Measurements from ENCODE around the gene LAD1. TPM values are rescaled to one million over a fixed set of nuclear protein-coding genes. Genes with fewer than 3 reads are reported as not detected.

LAD1 gene
- not detected for polyA plus RNA-seq (2013, experiment 1 of 2)
- polyA plus RNA-seq (2013, experiment 2 of 2), result not detected

GRCh38 chr1:201399018-201399351 is at the start of gene LAD1:
LAD1 (minus strand) TSS chr1:201399324; CDS start chr1:201399306, 18 bp downstream.
- H3K9me3 ChIP-seq (ENCODE audit: control insufficient read depth, low read length), result no peaks in the 10 kb centered on the region
- H3K4me3 ChIP-seq (ENCODE audit: extremely low read depth, insufficient read depth, low read length, poor library complexity, severe bottlenecking), result peak within 1 kb of the TSS; percentile 11
- H3K27ac ChIP-seq (ENCODE audit: low read depth, low read length, severe bottlenecking), result no peak within 1 kb of the TSS
- WGBS, 2 experiments (ENCODE audit: insufficient coverage in 2 of 2), result 16 to 40% methylated on average over 7 to 25 of the region's 25 CpGs
- no peaks in the 10 kb centered on the region for H3K36me3 ChIP-seq (ENCODE audit: control insufficient read depth, insufficient read depth, low read length)
- no peaks in the 10 kb centered on the region for H3K4me1 ChIP-seq (ENCODE audit: control insufficient read depth, insufficient read depth, low read length, poor library complexity, severe bottlenecking)

GRCh38 chr1:201447903-201448871 is 49.1 kb upstream of the LAD1 start:
- Histone ChIP-seq H3K4me1 (ENCODE audit: control insufficient read depth, insufficient read depth, low read length, poor library complexity, severe bottlenecking) (peaks cover 32% of the 10 kb centered on the region), H3K4me3 (ENCODE audit: extremely low read depth, insufficient read depth, low read length, poor library complexity, severe bottlenecking) (no peak overlapping the region), H3K9me3 (ENCODE audit: control insufficient read depth, low read length) (no peaks in the 10 kb centered on the region), H3K36me3 (ENCODE audit: control insufficient read depth, insufficient read depth, low read length) (no peaks in the 10 kb centered on the region), H3K27ac (ENCODE audit: low read depth, low read length, severe bottlenecking) (peak overlapping the region; percentile 24)
- 32 to 70% methylated on average over 2 to 16 of the region's 20 CpGs for WGBS, 2 experiments (ENCODE audit: insufficient coverage in 2 of 2)

GRCh38 chr1:201445310-201445709 is 46.2 kb upstream of the LAD1 start:
- peaks cover 18% of the 10 kb centered on the region for H3K4me1 ChIP-seq (ENCODE audit: control insufficient read depth, insufficient read depth, low read length, poor library complexity, severe bottlenecking)
- no peaks in the 10 kb centered on the region for H3K36me3 ChIP-seq (ENCODE audit: control insufficient read depth, insufficient read depth, low read length)
- no peak overlapping the region for H3K4me3 ChIP-seq (ENCODE audit: extremely low read depth, insufficient read depth, low read length, poor library complexity, severe bottlenecking)
- H3K9me3 ChIP-seq (ENCODE audit: control insufficient read depth, low read length), result peaks cover 4% of the 10 kb centered on the region
- WGBS, 2 experiments (ENCODE audit: insufficient coverage in 2 of 2), result 88 to 98% methylated on average over 5 of the region's 6 CpGs
- no peak overlapping the region for H3K27ac ChIP-seq (ENCODE audit: low read depth, low read length, severe bottlenecking)

- H3K9me3 ChIP-seq (ENCODE audit: control insufficient read depth, low read length), result peaks cover 4% of the 10 kb centered on the region
- H3K4me1 ChIP-seq (ENCODE audit: control insufficient read depth, insufficient read depth, low read length, poor library complexity, severe bottlenecking), result peaks cover 13% of the 10 kb centered on the region
- no peaks in the 10 kb centered on the region for H3K36me3 ChIP-seq (ENCODE audit: control insufficient read depth, insufficient read depth, low read length)
- H3K4me3 ChIP-seq (ENCODE audit: extremely low read depth, insufficient read depth, low read length, poor library complexity, severe bottlenecking), result no peak overlapping the region
- no peak overlapping the region for H3K27ac ChIP-seq (ENCODE audit: low read depth, low read length, severe bottlenecking)
- WGBS, 2 experiments (ENCODE audit: insufficient coverage in 2 of 2), result 70 to 75% methylated on average over 3 to 4 of the region's 4 CpGs
Observed at GRCh38 chr1:201444792-201445191, 45.7 kb upstream of the LAD1 start.

- WGBS, 2 experiments (ENCODE audit: insufficient coverage in 2 of 2), result 72 to 95% methylated on average over 4 to 6 of the region's 7 CpGs
- H3K9me3 ChIP-seq (ENCODE audit: control insufficient read depth, low read length), result peaks cover 4% of the 10 kb centered on the region
Observed at GRCh38 chr1:201443747-201444146, 44.6 kb upstream of the LAD1 start.

GRCh38 chr1:201436969-201437368 is 37.8 kb upstream of the LAD1 start:
- Histone ChIP-seq H3K9me3 (ENCODE audit: control insufficient read depth, low read length) (peaks cover 4% of the 10 kb centered on the region), H3K4me3 (ENCODE audit: extremely low read depth, insufficient read depth, low read length, poor library complexity, severe bottlenecking) (no peak overlapping the region)
- 86 to 100% methylated on average over 1 to 2 of the region's 3 CpGs for WGBS, 2 experiments (ENCODE audit: insufficient coverage in 2 of 2)

More at GRCh38 chr1:201443747-201444146, 44.6 kb upstream of the LAD1 start:
- Histone ChIP-seq H3K4me3 (ENCODE audit: extremely low read depth, insufficient read depth, low read length, poor library complexity, severe bottlenecking) (no peak overlapping the region), H3K27ac (ENCODE audit: low read depth, low read length, severe bottlenecking) (no peak overlapping the region), H3K36me3 (ENCODE audit: control insufficient read depth, insufficient read depth, low read length) (no peaks in the 10 kb centered on the region), H3K4me1 (ENCODE audit: control insufficient read depth, insufficient read depth, low read length, poor library complexity, severe bottlenecking) (peaks cover 4% of the 10 kb centered on the region)

GRCh38 chr1:201436393-201436792 is 37.3 kb upstream of the LAD1 start:
- WGBS, 2 experiments (ENCODE audit: insufficient coverage in 2 of 2), result 24 to 34% methylated on average over 3 to 5 of the region's 6 CpGs
- Histone ChIP-seq H3K27ac (ENCODE audit: low read depth, low read length, severe bottlenecking) (no peak overlapping the region), H3K4me3 (ENCODE audit: extremely low read depth, insufficient read depth, low read length, poor library complexity, severe bottlenecking) (no peak overlapping the region), H3K4me1 (ENCODE audit: control insufficient read depth, insufficient read depth, low read length, poor library complexity, severe bottlenecking) (peaks cover 9% of the 10 kb centered on the region), H3K36me3 (ENCODE audit: control insufficient read depth, insufficient read depth, low read length) (no peaks in the 10 kb centered on the region), H3K9me3 (ENCODE audit: control insufficient read depth, low read length) (peaks cover 4% of the 10 kb centered on the region)

More at GRCh38 chr1:201436969-201437368, 37.8 kb upstream of the LAD1 start:
- no peak overlapping the region for H3K27ac ChIP-seq (ENCODE audit: low read depth, low read length, severe bottlenecking)
- peaks cover 9% of the 10 kb centered on the region for H3K4me1 ChIP-seq (ENCODE audit: control insufficient read depth, insufficient read depth, low read length, poor library complexity, severe bottlenecking)
- no peaks in the 10 kb centered on the region for H3K36me3 ChIP-seq (ENCODE audit: control insufficient read depth, insufficient read depth, low read length)

- 100% methylated on average over 3 of the region's 3 CpGs for WGBS, 2 experiments (ENCODE audit: insufficient coverage in 2 of 2)
- H3K4me3 ChIP-seq (ENCODE audit: extremely low read depth, insufficient read depth, low read length, poor library complexity, severe bottlenecking), result no peak overlapping the region
- no peaks in the 10 kb centered on the region for H3K9me3 ChIP-seq (ENCODE audit: control insufficient read depth, low read length)
- H3K36me3 ChIP-seq (ENCODE audit: control insufficient read depth, insufficient read depth, low read length), result no peaks in the 10 kb centered on the region
- H3K4me1 ChIP-seq (ENCODE audit: control insufficient read depth, insufficient read depth, low read length, poor library complexity, severe bottlenecking), result peaks cover 9% of the 10 kb centered on the region
- no peak overlapping the region for H3K27ac ChIP-seq (ENCODE audit: low read depth, low read length, severe bottlenecking)
Observed at GRCh38 chr1:201434266-201434665, 35.1 kb upstream of the LAD1 start.

GRCh38 chr1:201433609-201434008 is 34.5 kb upstream of the LAD1 start:
- no peaks in the 10 kb centered on the region for H3K9me3 ChIP-seq (ENCODE audit: control insufficient read depth, low read length)
- no peak overlapping the region for H3K27ac ChIP-seq (ENCODE audit: low read depth, low read length, severe bottlenecking)
- peaks cover 9% of the 10 kb centered on the region for H3K4me1 ChIP-seq (ENCODE audit: control insufficient read depth, insufficient read depth, low read length, poor library complexity, severe bottlenecking)
- H3K4me3 ChIP-seq (ENCODE audit: extremely low read depth, insufficient read depth, low read length, poor library complexity, severe bottlenecking), result no peak overlapping the region
- WGBS, 2 experiments (ENCODE audit: insufficient coverage in 2 of 2), result 78 to 85% methylated on average over 3 to 4 of the region's 6 CpGs
- H3K36me3 ChIP-seq (ENCODE audit: control insufficient read depth, insufficient read depth, low read length), result no peaks in the 10 kb centered on the region

- 64 to 89% methylated on average over 1 to 4 of the region's 4 CpGs for WGBS, 2 experiments (ENCODE audit: insufficient coverage in 2 of 2)
- Histone ChIP-seq H3K27ac (ENCODE audit: low read depth, low read length, severe bottlenecking) (no peak overlapping the region), H3K4me1 (ENCODE audit: control insufficient read depth, insufficient read depth, low read length, poor library complexity, severe bottlenecking) (peaks cover 1% of the 10 kb centered on the region), H3K36me3 (ENCODE audit: control insufficient read depth, insufficient read depth, low read length) (no peaks in the 10 kb centered on the region), H3K4me3 (ENCODE audit: extremely low read depth, insufficient read depth, low read length, poor library complexity, severe bottlenecking) (no peak overlapping the region), H3K9me3 (ENCODE audit: control insufficient read depth, low read length) (no peaks in the 10 kb centered on the region)
Observed at GRCh38 chr1:201430776-201431175, 31.7 kb upstream of the LAD1 start.

Data from mesodermal cell (in vitro differentiated cells).